Tibial nerve (tissue), 3 donors: Measurements from ENCODE around the gene CMTM2.

Experiments
- CTCF ChIP-seq, 5 experiments: fragments of 200-600 bp in 3 of 5; fragments of 450-650 bp in 2 of 5; sonication (generic) in 3 of 5; IDR thresholded peaks; one replicate each; pipeline ENCODE4 v1.5.1; 2016 to 2019; ENCODE audit warnings: antibody characterized with exemption in 5 of 5, mild to moderate bottlenecking in 3 of 5, moderate library complexity in 2 of 5
- POLR2A ChIP-seq, 2 donors: fragments of 450-650 bp; IDR thresholded peaks; one replicate each; pipeline ENCODE4 v1.6.1; 2017; ENCODE audit warnings: antibody characterized with exemption in 2 of 2, mild to moderate bottlenecking in 2 of 2, moderate library complexity in 2 of 2

DNA sequence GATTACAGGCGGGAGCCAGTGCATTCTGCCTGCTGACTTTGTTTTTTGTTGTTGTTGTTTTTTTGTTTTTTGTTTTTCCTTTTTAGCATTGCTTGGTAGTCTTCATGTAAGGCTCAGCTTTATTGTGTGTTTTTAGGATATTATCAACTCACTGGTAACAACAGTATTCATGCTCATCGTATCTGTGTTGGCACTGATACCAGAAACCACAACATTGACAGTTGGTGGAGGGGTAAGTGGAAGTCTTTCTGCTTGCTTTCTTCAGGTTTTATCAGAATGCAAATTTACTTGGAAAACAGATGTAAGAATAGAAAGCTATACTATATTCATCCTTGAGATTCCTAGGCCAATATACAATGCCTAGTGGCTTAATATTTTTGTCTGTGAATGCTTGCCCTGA is 16.3 kb upstream of the CMTM2 start:
- TF ChIP-seq CTCF (IDR thresholded peaks at IDR 0.05) (no peak), POLR2A (IDR thresholded peaks at IDR 0.05) (no peak)
